COLO668 (cell line): ENCODE data around the gene ZBTB48.
"Not testable (repeated sequence)": the region's sequence is repeated elsewhere in the genome, so short reads cannot be mapped to it uniquely, and the experiment has no call there.

ENCODE experiments used
- DNase-seq: peaks from one replicate; lab custom pipeline; 2025; ENCODE audit not compliant: unreplicated experiment; lab: John Stamatoyannopoulos, UW

ZBTB48 gene

DNA sequence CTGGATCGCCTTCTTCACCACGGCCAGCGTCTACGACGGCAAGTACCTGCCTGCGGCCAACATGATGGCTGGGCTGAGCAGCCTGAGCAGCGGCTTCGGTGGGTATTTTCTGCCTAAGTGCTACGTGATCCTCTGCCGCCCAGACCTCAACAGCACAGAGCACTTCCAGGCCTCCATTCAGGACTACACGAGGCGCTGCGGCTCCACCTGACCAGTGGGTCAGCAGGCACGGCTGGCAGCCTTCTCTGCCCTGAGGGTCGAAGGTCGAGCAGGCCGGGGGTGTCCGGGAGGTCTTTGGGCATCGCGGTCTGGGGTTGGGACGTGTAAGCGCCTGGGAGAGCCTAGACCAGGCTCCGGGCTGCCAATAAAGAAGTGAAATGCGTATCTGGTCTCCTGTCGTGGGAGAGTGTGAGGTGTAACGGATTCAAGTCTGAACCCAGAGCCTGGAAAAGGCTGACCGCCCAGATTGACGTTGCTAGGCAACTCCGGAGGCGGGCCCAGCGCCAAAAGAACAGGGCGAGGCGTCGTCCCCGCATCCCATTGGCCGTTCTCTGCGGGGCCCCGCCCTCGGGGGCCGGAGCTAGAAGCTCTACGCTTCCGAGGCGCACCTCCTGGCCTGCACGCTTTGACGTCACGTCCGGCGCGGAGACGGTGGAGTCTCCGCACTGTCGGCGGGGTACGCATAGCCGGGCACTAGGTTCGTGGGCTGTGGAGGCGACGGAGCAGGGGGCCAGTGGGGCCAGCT lies at the start of gene ZBTB48:
Gene ZBTB48, plus strand, starts transcription at position 621 of the 745 bp plus-strand sequence. CDS start 616 bp downstream, outside the sequence.
- DNase-seq, result peak; percentile 100

DNA sequence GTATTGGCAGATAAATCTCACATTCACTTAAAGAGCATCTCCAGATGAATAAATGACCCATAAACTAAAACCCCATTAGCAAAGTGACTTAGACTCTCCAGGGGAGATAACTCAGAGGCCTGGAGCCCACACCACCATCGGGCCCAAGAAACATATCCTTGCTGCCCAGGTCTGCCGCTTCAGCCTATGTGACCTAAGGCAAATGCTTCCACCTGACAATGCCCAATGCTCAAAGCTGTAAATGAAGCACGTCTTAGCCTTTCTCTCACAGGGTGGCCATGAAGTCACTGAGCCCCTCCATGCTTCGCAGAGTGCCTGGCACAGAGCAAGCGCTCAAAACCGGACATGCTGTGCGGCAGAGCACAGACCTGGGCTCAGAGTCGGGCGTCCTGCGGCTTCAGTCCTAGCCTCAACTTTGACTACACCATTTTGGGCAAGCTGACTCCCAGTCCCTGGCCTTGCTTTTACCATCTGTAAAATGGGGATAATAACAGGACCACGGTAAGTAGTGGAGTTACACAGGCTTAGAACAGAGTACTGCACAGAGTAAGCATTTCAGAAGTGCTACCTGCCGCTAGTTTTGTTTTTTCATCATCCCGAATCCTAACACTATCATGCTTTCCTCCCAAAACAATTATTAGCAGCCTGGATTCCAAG lies 49.2 kb upstream of the ZBTB48 start:
- DNase-seq, result no peak

DNA sequence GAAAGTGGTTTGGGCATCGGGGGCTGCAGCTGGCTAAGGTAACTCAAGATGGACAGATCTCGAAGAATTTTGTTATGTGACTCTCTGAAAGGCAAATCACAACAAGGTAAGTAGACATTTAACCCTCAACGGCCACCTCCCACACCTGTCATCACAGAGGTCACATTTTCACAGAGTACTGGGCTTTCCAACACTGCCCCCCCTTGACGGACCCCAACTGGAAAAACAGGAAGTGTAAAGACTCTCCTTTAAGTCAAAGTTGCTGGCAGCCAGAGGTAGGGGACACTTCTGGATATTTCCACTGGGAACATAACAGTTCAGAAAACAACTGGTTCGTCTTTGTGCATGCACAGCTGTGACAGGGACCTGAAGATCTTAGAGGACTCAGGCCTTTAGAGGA lies 47.8 kb upstream of the ZBTB48 start:
- no peak for DNase-seq

DNA sequence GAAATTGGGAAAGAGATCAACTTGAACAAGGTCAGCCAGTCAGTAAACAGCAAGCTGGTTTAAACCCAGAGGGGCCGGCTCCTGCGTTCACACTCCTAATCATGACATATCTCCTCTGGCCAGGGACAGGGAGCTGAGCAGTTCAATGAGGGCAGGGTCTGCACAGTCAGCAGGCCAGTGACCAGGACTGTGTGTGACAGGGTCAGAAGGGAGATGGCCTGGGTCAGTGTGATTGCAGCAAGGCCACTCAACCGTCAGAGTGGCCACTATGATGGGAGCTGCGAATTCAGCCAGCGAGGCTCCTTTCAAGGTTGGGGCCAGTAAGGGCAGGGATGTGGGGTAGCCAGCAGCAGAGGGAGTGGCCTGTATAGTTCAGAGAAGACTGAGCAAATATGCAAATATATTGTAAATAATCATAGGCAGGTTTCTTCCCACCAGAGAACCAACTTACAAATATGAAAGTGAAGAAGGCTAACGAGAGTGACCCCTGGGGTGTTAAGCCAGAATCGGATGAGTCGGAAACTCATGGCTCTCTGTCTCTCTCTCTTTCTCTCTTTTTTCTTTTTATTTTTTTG lies 45.5 kb upstream of the ZBTB48 start:
- DNase-seq, result no peak

DNA sequence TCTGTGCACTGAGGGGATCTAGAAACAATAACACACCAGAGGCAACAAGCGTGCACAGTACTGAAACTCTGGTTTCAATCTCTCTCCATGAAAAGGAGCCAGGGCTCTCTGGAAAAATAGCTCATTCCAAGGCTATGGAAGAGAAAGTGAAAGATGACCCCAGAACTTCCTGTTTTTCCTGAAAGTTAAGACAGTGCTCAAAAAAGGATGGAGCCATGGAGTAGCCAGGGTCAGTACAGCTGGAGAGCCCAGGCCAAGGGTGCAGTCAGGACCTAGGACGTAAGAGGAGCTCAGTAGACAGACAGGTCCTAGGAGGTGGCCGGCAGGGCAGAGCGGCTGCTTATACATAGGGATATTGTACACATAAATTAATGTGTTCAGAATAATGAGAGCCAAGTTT lies 44.6 kb upstream of the ZBTB48 start:
- DNase-seq, result no peak

DNA sequence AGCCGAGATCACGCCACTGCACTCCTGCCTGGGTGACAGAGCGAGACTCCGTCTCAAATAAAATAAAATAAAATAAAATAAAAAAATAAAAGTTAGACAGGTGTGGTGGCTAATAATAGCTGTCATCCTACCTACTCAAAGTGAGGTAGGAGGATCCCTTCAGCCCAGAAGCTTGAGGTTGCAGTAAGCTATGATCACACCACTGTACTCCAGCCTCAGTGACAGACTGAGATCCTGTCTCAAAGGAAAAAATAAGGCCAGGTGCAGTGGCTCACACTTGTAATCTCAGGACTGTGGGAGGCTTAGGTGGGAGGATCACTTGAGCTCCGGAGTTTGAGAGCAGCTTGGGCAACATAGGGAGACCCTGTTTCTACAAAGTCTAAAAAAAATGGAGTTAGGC lies 43.5 kb upstream of the ZBTB48 start:
- no peak for DNase-seq

DNA sequence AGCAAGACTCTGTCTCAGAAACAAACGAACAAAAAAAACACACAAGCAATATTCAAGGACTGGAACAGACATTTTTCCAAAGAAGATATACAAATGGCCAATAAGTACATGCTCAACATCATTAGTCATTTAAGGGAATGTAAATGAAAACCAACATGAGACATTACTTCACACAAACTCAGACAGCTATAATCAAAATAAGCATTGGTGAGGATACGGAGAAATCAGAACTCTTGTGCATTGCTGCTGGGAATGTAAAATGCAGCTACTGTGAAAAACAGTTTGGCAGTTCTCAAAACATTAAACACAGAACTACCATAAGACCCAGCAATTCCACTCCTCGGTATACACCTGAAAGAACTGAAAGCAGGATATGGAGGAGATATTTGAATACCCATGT lies 40.8 kb upstream of the ZBTB48 start:
- no peak for DNase-seq

DNA sequence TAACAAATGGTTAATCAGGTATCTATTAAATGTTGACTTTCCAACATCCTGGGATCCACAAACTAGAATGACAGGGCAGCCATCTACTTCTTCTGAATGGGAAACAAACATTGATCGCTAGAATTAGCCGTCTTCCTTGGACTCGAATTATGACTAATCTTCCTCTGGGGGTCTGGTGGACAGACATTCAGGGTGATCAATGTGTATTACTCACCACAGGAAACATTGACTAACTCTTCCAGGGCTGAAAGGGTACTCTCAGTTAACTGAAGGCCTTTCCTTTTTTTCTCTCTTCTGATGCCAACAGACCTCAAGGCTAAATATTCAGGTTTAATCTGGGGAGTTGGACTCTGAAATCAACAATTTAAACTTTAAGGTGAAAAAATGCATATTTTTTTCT lies 35.0 kb upstream of the ZBTB48 start:
- no peak for DNase-seq

DNA sequence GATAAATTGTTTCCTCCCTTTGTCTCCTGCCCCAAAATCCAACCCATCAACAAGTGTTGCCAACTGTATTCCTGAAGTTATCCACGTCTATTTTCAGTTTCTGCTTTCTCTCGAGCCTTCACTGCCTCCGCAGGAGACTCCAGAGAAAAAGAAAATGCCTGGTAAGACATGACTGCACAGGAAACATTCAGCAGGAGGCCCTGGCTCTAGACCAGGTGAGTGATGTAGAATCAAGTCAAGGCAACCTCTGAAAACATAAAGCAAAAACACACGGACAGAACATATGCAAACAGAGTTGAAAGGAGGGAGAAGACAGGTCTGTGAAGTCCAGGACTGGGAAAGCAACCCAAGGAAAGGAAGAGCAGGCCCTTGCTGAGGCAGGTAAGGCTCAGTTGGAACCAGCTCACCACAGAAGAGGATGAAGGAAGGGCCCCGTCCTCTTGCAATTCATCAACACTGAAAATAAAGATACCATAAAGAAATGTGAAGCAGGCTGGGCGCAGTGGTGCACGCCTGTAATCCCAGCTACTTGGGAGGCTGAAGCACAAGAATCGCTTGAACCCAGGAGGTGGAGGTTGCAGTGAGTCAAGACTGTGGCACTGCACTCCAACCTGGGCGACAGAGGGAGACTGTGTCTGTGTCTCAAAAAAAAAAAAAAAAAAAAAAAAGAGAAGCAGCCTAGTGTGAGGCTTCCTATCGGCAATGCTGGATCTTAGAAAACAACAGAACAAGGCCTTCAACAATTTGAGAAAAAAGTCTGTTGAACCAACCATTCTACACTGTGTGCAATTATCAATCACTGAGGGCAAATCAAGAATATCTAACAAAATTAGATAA lies 34.3 kb upstream of the ZBTB48 start:
- no peak for DNase-seq

DNA sequence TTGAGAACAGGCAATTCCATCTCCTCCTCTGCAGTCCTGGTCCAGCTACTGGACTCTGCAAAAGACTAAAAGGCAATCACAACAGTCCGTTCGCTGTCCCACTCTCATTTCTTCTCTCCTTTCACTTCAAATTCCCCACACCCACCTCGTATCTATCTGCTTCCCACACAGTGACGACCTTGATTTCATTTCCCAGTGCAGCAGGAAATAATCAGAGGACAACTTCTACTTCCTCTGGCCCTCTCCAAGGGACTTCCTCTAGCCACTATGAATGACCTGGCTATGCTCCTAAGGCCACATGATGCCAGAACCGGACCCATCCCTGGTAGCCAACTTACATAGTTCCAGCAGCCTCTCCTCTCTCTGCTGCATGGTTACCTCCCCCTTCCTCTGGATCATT lies 33.5 kb upstream of the ZBTB48 start:
- DNase-seq, result no peak

DNA sequence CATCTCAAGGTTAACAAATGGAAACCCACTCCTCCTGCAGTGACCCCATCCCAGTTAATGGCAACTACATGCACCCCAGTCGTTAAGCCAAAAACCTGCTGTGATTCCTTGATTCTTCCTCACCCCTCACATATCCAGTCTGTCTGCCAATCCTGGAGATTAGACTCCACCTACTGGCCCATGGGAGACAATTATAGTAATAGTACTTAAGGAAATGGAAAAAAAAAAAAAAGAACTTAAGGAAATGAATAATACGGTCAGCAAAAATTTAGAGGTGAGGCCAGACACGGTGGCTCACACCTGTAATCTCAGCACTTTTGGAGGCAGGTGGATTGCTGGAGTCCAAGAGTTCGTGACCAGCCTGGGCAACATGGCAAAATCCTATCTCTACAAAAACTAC lies 32.5 kb upstream of the ZBTB48 start:
- DNase-seq, result no peak

DNA sequence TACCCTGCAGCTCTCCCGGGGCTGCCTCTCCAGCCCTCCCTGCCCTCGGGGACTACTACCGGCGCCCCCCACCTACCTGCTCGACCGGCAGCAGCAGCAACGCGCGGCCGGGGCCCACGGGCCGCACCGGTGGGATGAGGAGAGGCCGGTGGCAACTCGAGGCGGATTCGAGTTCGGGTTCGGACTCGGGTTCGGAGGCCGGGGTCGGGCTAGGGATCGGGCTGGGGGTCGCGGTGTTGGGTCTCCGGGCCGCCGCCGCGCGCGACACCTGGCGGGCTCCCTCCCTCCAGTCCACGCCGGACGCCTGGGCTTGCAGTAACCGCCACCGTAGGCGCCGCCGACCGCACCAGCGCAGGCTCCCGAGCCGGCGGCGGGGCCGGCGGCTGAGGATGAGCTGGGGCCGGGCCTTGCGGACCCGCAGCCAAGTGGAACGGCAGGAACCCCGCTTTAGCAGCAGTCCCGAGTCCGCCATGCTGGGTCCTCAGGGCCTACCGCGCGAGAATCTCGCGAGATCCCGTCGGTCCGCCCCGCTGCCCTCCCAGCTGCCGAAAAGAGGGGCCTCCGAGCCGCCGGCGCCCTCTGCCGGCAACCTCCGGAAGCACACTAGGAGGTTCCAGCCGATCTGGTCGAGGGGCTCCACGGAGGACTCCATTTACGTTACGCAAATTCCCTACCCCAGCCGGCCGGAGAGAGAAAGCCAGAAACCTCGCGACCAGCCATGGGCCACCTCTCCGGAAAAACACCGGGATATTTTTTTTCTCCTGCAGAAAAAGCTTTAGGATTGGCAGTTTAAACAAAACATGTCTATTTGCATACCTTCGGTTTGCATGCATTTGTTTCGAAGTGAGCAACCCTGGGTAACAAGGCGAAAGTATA lies 25.5 kb upstream of the ZBTB48 start, which contains the start of gene NOL9:
Gene NOL9, minus strand, starts transcription at position 483 of the 876 bp plus-strand sequence. Its CDS starts 11 bp downstream, at position 472.
- DNase-seq, result peak; percentile 98

DNA sequence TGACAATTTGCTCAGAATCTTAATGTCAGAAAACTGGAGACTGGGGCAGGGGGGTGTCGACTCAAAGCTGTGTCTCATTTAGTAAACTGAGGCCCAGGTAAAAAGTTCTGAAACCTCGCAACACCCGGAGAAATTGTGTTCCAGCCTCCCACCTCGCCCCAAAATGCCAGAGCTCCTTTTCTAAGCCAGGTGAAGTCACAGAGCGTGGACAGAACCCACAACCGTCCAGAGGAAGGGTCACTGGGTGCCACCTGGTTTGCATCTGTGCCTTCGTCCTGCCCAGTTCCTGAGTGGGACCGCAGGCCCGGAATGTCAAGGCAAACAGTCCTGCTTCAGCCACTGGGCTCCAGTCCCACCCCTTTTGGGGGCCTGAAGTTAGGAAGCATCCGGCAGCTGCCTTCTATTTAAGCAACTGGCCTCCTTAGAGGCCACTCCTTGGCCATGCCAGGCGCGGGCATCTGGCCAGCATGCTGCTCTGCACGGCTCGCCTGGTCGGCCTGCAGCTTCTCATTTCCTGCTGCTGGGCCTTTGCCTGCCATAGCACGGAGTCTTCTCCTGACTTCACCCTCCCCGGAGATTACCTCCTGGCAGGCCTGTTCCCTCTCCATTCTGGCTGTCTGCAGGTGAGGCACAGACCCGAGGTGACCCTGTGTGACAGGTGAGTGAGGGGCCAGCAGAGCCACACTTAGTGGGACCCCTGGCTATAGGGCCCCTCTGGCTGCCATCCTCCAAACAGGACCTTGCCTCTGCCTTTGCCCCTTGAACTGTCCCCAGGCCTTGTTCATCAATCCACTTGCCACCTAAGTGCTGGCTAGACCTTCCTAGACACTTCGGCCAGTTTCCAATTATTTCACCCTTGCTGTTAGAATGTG lies 24.7 kb upstream of the ZBTB48 start, which contains the start of gene TAS1R1:
Gene TAS1R1, plus strand, starts transcription at position 401 of the 872 bp plus-strand sequence. Its CDS starts 67 bp downstream, at position 468.
- no peak for DNase-seq

DNA sequence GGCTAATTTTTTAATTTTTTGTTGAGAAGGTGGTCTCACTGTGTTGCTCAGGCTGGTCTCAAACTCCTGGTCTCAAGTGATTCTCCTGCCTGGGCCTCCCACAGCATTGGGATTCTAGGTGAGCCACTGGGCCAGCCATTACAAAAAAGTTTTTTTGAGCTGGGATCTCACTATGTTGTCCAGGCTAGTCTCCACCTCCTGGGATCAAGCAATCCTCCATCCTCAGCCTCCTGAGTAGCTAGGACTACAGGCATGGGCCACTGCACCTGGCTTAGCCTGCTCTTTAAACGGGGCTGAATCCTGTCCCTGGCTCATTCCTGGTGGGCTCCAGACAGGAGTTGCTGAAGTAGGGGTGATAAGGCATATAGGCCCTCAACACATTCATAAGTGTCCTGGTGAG lies 22.2 kb upstream of the ZBTB48 start:
- no peak for DNase-seq

DNA sequence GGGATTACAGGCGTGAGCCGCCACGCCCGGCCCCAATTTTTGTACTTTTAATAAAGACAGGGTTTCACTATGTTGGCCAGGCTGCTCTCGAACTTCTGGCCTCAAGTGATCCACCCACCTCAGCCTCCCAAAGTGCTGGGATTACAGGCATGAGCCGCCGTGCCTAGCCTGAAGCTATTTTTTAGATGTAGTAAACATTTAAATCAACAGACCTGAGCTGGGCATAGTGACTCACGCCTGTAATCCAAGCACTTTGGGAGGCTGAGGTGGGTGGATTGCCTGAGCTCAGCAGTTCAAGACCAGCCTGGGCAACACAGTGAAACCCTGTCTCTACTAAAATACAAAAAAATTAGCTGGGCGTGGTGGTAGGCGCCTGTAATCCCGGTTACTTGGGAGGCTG lies 20.6 kb upstream of the ZBTB48 start:
- DNase-seq, result not testable (repeated sequence)

DNA sequence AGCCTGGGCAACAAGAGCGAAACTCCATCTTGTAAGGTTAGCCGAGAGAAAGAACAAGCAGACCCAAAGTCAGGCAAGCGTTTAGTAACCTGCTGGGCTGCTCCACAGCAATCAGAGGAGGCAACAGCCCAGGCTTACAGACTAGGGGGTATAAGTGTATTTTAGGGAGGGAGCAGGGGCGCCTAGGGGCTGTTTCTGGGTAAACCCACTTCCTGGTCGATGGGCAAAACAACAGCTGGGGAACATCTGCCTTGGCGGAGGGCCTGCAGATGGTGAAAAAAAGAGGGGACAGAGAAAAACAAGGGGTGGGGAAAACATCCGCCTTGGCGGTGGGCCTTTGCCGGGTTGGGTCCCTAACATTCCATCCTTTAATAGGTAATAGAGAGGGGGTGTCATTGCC lies 19.5 kb upstream of the ZBTB48 start:
- DNase-seq, result no peak

DNA sequence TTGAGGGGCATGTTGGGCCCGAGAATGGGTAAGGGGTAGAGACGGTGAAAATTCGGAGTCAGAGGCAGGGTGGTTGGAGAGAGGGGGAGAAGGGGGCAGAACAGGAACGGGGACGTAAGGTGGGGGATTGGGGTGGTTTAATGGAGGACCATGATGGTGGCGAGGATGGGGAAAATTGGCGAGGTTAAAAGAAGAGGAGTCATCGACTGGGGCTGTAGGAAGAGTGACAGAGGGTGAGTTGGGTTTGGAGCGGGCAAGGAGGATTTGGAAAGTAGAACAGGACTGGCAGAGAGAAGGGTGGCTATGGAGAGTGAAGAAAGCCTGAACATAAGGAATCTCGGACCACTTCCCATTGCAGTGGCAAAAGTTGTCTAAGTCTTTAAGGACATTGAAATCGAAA lies 10.8 kb upstream of the ZBTB48 start:
- DNase-seq, result no peak

DNA sequence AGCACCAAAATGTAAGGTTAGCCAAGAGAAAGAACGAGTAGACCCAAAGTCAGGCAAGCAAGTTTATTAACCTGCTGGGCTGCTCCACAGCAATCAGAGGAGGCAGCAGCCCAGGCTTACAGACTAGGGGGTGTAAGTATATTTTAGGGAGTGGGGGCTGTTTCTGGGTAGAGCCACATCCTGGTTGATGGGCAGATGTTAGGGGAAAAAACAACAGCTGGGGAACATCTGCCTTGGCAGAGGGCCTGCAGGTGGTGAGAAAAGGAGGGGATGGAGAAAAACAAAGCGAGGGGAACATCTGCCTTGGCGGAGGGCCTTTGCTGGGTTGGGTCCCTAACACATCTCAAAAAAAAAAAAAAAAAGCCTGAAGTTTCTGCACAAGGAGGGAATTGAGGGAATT lies 9.7 kb upstream of the ZBTB48 start:
- no peak for DNase-seq

DNA sequence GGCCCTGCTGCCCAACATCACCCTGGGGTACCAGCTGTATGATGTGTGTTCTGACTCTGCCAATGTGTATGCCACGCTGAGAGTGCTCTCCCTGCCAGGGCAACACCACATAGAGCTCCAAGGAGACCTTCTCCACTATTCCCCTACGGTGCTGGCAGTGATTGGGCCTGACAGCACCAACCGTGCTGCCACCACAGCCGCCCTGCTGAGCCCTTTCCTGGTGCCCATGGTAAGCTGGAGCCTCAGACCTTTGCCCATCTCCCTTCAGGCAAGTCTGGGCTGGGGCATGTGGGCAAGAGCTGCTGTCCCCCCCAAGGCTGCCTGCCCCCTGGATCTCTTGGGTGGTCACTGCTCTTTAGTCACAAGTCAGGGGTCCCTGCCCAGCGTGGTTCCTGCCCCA lies 8.8 kb upstream of the ZBTB48 start:
- no peak for DNase-seq
